HL-60 (cell line): ENCODE results near the gene ZMIZ1.

Experiments
- DNase-seq, 2 experiments: peaks; one replicate each; pipeline ENCODE4 v3.0.0-alpha.2; 2010 to 2020; ENCODE audit warnings: low read depth in 1 of 2, low spot score in 1 of 2
- H3K27ac ChIP-seq: fragments of 250-450 bp; sonication (Bioruptor Pico); replicated peaks from 2 replicates; pipeline ENCODE4 v1.5.1; 2020; ENCODE audit warnings: mild to moderate bottlenecking, moderate library complexity
- H3K27me3 ChIP-seq: fragments of 250-450 bp; sonication (Bioruptor Pico); 2 replicates; pipeline ENCODE4 v1.5.1; 2021; ENCODE audit warnings: mild to moderate bottlenecking, moderate library complexity; ENCODE audit not compliant: insufficient read depth, poor library complexity, severe bottlenecking
- H3K4me3 ChIP-seq: replicated peaks from 2 replicates; pipeline ENCODE4 v1.5.1; 2011; ENCODE audit warnings: mild to moderate bottlenecking, control low read depth, low read length; ENCODE audit not compliant: insufficient read depth
- GABPA ChIP-seq: IDR thresholded peaks from 2 replicates; pipeline ENCODE4 v1.6.1; 2012; ENCODE audit warnings: low read depth
- POLR2AphosphoS5 ChIP-seq: IDR thresholded peaks from 2 replicates; pipeline ENCODE4 v1.6.1; 2012; ENCODE audit warnings: low read depth
- SPI1 ChIP-seq: IDR thresholded peaks from 2 replicates; pipeline ENCODE4 v1.6.1; 2012; ENCODE audit warnings: low read depth, mild to moderate bottlenecking, borderline replicate concordance
- TF ChIP-seq, protein P1 (sequence below): IDR thresholded peaks from one replicate; pipeline ENCODE4 v1.5.1; 2011; ENCODE audit warnings: low read length, control low read depth, inconsistent platforms; ENCODE audit not compliant: insufficient read depth
- TF ChIP-seq, protein P2 (sequence below): IDR thresholded peaks from 2 replicates; pipeline ENCODE4 v1.6.1; 2012; ENCODE audit warnings: low read depth; ENCODE audit not compliant: insufficient replicate concordance

ZMIZ1 gene

DNA sequence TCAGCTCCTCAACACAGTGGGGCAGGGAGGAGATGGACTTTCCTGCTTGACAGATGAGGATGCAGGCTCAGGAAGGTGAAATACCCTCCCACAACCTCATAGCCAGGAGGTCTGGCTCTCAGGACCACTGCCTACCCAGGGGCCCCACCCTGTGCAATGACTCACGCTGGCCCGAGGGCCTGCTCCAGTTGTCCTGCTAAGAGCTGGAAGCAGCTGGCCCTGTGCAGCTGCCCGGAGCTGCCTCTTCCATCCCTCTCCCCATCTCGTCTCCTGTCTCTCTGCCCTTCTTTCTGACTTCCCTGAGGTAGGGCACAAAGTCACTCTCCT is 123.9 kb downstream of the ZMIZ1 start:
- no peak for DNase-seq
- Histone ChIP-seq H3K27ac (no peak overlapping the region), H3K4me3 (no peak overlapping the region), H3K27me3 (no peaks in the 10 kb centered on the region)
- no peak for TF ChIP-seq GABPA

DNA sequence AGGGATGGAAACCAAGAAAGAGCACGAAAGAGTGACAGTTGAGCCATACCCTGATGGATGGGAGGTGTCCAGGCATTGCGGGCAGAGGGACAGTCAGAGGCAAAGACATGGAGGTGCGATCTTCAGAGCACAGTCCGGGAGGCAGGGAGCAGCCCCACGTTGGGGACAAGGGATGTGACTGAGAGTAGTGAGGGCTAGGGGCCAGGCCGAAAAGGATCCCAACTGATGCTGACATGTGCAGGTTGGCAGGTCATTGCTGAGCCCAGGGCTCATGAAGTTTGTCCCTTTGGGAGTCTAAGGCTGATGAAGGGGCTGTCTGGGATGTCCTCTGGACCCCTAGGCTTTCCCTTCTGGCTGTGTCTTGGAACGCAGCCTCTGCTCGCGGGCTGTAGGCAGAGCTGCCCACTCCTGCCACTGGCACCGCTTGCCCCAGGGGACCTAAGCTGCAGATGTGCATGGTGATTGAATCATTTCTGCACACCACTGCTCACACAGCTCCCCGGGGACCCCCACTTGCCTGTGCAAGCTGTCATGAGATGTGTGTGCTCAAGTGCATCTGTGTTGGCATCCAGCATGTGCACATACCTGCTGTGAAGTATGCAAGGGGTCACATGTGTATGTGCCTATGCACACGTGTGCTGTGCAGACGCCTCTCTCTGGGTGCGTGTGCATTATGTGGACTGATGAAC is 125.1 kb downstream of the ZMIZ1 start:
- H3K27ac ChIP-seq = no peak overlapping the region
- no peak for TF ChIP-seq GABPA
- TF ChIP-seq, protein P1, sequence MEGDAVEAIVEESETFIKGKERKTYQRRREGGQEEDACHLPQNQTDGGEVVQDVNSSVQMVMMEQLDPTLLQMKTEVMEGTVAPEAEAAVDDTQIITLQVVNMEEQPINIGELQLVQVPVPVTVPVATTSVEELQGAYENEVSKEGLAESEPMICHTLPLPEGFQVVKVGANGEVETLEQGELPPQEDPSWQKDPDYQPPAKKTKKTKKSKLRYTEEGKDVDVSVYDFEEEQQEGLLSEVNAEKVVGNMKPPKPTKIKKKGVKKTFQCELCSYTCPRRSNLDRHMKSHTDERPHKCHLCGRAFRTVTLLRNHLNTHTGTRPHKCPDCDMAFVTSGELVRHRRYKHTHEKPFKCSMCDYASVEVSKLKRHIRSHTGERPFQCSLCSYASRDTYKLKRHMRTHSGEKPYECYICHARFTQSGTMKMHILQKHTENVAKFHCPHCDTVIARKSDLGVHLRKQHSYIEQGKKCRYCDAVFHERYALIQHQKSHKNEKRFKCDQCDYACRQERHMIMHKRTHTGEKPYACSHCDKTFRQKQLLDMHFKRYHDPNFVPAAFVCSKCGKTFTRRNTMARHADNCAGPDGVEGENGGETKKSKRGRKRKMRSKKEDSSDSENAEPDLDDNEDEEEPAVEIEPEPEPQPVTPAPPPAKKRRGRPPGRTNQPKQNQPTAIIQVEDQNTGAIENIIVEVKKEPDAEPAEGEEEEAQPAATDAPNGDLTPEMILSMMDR = no peak
- no peak for TF ChIP-seq POLR2AphosphoS5
- TF ChIP-seq, protein P2, sequence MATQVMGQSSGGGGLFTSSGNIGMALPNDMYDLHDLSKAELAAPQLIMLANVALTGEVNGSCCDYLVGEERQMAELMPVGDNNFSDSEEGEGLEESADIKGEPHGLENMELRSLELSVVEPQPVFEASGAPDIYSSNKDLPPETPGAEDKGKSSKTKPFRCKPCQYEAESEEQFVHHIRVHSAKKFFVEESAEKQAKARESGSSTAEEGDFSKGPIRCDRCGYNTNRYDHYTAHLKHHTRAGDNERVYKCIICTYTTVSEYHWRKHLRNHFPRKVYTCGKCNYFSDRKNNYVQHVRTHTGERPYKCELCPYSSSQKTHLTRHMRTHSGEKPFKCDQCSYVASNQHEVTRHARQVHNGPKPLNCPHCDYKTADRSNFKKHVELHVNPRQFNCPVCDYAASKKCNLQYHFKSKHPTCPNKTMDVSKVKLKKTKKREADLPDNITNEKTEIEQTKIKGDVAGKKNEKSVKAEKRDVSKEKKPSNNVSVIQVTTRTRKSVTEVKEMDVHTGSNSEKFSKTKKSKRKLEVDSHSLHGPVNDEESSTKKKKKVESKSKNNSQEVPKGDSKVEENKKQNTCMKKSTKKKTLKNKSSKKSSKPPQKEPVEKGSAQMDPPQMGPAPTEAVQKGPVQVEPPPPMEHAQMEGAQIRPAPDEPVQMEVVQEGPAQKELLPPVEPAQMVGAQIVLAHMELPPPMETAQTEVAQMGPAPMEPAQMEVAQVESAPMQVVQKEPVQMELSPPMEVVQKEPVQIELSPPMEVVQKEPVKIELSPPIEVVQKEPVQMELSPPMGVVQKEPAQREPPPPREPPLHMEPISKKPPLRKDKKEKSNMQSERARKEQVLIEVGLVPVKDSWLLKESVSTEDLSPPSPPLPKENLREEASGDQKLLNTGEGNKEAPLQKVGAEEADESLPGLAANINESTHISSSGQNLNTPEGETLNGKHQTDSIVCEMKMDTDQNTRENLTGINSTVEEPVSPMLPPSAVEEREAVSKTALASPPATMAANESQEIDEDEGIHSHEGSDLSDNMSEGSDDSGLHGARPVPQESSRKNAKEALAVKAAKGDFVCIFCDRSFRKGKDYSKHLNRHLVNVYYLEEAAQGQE = no peak
- H3K27me3 ChIP-seq = no peaks in the 10 kb centered on the region
- no peak for DNase-seq
- no peak overlapping the region for H3K4me3 ChIP-seq

DNA sequence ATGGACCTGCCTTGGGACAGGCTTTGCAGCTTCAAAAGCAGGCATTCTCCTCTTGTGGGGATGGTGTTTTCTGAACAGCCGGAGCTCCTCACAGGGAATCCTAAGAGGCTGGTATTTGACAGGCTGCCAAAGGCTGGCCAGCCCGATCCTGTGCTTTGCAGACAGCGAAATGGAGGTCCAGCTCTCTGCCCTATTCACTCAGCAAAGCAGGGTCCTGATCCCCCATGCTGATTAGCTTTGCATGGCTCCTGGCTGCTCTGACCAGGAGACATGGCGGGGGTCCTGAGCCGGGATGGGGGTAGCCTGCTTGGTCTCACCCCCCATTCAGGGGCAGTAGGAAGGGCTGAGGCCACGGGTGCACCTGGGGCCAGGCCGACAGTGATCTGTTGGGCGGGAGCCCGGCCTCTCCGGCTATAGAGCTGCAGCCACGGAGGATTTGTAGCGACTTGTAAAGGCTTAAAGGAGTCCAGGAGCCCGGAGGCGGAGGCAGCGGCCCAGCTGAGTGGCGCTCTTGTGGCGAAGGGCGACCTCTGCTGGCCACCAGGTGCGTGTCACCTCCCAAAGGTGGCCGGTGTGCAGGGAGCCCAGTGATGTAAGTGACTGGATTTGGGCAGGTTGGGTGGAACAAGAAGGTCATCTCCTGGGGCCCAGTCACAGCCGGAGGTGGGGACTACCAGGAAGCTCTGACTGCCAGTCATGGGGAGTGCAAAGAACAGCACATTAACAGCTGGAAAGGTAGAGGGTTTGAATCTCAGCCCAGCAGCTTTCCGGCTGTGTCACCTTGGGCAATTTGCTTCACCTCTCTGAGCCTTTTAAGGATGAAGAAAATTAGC is 126.5 kb downstream of the ZMIZ1 start:
- Histone ChIP-seq H3K27me3 (no peaks in the 10 kb centered on the region), H3K4me3 (no peak overlapping the region), H3K27ac (no peak overlapping the region)
- DNase-seq = peak; percentile 74 to 82
- TF ChIP-seq GABPA = no peak
- TF ChIP-seq, protein P1 = peak; percentile 85

DNA sequence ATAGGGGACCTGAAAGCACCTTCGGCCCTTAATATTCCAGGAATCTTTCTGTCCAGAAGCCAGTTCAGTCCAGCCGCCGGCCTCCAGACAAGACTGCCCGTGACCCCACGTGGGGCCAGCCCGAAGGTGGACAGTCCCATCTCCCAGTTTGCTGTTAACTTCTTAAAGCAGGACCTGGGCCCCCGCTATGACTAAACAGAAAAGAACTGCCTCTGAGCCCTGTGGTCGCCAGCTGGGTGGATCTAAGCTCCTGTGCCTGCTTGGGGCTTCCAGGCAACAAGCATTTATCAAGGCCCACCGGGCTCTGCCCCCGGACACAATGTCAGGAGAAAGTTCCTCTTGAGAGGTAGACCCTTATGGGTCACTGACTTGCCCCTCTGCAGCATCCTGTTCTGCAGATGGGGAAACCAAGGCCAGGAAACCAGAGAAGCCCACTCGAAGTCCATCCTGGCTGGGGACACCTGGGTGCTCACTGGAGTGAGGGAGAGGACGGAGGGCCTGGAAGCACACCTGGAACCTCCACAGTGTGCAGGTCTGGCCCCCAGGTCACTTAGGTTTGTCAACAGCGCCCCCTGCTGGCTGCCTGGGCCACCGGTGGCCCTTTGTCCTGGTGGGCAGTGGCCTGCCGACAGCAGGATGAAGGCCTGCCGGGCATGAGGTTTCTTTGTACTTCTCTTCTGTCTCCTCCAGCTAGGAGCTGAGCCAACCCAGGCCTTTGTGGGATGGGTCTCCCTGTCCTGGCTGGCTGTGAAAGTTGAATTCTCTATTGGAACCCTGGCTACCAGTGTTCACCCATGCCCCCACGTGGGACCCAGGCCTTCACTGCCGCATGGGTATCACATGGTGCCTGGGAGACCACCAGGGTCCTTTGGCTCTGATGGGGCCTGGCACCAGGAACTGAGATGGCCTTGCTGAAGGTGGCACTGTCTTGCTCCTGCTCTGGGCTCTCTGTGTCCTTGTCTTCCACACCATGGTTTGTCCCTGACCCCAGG is 128.0 kb downstream of the ZMIZ1 start:
- DNase-seq = peak in 1 of 2 experiments; percentile 63
- H3K4me3 ChIP-seq = no peak overlapping the region
- TF ChIP-seq, protein P1 = peak; percentile 74
- TF ChIP-seq SPI1 (no peak), GABPA (no peak), POLR2AphosphoS5 (no peak)
- TF ChIP-seq, protein P2 = no peak
- H3K27me3 ChIP-seq = no peaks in the 10 kb centered on the region
- H3K27ac ChIP-seq = no peak overlapping the region
